Measurements from ENCODE around the gene AGAP1. TPM values are rescaled to one million over a fixed set of nuclear protein-coding genes. Genes with fewer than 3 reads are reported as not detected.

The AGAP1 gene
- total RNA-seq, 6 experiments from 2014 or later: 14.1 to 16.0 (median 15.1) TPM

DNA sequence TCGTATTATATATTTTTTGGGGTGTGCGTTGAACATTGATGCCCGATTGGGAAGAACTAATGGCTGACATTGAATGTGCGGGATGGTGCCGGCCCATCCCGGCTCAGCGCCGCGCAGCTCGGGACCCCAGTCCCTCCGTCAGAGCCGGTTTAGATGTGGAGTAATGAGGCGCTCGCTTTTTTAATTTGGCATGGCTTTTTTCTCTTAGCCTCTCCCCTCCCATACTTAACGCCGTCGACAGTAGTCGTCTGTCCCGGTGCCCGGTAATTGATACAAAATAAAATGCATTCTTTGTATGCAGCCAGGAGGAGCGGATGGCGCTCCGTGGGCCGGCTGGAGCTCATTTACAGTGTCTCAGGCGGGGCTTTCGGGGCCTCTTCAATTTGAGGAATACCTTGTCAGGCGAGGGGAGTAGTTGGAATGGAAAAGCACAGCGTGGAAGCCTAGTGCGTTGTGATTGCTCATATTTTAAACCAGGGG, 465.1 kb downstream of the AGAP1 start:
- Mint-ChIP-seq H3K27me3 (ENCODE audit: insufficient read depth) (peaks cover 2% of the 10 kb centered on the region; the same call in 1 of the 2 replicates), H3K4me3 (no peak overlapping the region), H3K4me1 (ENCODE audit: low read depth) (no peaks in the 10 kb centered on the region), H3K27ac (no peak overlapping the region), H3K36me3 (ENCODE audit: low read depth) (peaks cover 13% of the 10 kb centered on the region), H3K9me3 (peaks cover 5% of the 10 kb centered on the region)
- DNase-seq: no peak
- TF ChIP-seq, protein P1, sequence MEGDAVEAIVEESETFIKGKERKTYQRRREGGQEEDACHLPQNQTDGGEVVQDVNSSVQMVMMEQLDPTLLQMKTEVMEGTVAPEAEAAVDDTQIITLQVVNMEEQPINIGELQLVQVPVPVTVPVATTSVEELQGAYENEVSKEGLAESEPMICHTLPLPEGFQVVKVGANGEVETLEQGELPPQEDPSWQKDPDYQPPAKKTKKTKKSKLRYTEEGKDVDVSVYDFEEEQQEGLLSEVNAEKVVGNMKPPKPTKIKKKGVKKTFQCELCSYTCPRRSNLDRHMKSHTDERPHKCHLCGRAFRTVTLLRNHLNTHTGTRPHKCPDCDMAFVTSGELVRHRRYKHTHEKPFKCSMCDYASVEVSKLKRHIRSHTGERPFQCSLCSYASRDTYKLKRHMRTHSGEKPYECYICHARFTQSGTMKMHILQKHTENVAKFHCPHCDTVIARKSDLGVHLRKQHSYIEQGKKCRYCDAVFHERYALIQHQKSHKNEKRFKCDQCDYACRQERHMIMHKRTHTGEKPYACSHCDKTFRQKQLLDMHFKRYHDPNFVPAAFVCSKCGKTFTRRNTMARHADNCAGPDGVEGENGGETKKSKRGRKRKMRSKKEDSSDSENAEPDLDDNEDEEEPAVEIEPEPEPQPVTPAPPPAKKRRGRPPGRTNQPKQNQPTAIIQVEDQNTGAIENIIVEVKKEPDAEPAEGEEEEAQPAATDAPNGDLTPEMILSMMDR (IDR thresholded peaks at IDR 0.05): no peak

- H3K27me3 Mint-ChIP-seq (ENCODE audit: insufficient read depth): peaks cover 2% of the 10 kb centered on the region; the same call in 1 of the 2 replicates
- H3K27ac Mint-ChIP-seq: no peak overlapping the region
- no peak overlapping the region for H3K4me3 Mint-ChIP-seq
- no peaks in the 10 kb centered on the region for H3K4me1 Mint-ChIP-seq (ENCODE audit: low read depth)
- H3K9me3 Mint-ChIP-seq: peaks cover 5% of the 10 kb centered on the region
- no peak for DNase-seq
- TF ChIP-seq, protein P1 (IDR thresholded peaks at IDR 0.05): no peak
- H3K36me3 Mint-ChIP-seq (ENCODE audit: low read depth): peaks cover 13% of the 10 kb centered on the region
Observed at GRCh38 chr2:235960011-235960715, 466.3 kb downstream of the AGAP1 start.

DNA sequence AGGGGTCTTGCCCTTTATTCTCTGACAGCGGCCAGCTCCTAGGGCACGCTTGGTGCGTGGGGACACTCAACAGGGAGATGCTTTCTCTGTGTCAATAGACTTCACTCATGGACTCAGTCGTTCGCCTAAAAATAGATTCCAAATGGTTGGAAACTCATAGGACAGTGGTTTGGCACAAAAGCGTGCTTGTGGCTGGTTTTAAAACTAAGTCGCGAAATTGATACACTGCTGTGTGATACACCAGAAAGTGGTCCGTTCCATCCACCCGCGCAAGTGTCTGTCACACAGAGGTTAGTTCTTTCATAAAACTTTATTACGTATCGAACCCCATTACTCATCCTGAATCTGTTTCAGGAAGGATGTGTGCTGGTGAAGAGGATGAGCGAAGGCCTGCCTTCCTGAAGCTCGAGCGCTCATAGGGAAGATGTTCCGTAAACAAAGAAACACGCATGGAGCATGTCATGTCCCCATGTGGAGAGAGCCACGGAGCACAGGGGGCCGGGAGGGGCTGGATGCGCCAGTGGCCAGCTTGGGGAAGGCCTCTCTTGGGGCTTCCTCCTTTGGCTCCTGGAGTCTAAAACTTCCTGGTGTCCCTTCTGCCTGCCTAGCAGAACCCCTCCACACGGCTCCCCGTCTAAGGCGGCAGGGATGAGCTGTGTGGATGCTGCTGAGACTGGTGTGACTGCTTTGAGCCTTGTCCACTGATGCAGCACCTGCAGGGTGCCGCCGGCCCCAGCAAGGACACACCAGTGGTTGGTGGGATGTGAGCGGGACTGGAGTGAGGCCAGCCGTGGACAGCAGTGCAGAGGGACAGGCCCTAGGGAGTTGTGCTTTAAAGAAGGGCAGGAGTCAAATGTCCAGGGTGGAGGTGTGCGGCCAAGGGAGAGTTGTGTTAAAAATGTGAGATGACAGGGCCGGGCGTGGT, 467.1 kb downstream of the AGAP1 start:
- Mint-ChIP-seq H3K9me3 (peaks cover 5% of the 10 kb centered on the region), H3K4me1 (ENCODE audit: low read depth) (no peaks in the 10 kb centered on the region), H3K36me3 (ENCODE audit: low read depth) (peaks cover 13% of the 10 kb centered on the region), H3K27me3 (ENCODE audit: insufficient read depth) (peaks cover 2% of the 10 kb centered on the region; the same call in 1 of the 2 replicates), H3K27ac (no peak overlapping the region), H3K4me3 (no peak overlapping the region)
- no peak for DNase-seq
- TF ChIP-seq, protein P1 (IDR thresholded peaks at IDR 0.05): no peak

- Mint-ChIP-seq H3K27me3 (ENCODE audit: insufficient read depth) (peaks cover 2% of the 10 kb centered on the region; the same call in 1 of the 2 replicates), H3K4me3 (no peak overlapping the region), H3K4me1 (ENCODE audit: low read depth) (no peaks in the 10 kb centered on the region), H3K9me3 (peaks cover 5% of the 10 kb centered on the region), H3K36me3 (ENCODE audit: low read depth) (peaks cover 13% of the 10 kb centered on the region), H3K27ac (no peak overlapping the region)
- TF ChIP-seq, protein P1 (IDR thresholded peaks at IDR 0.05): no peak
- no peak for DNase-seq
Observed at GRCh38 chr2:235961711-235962110, 467.9 kb downstream of the AGAP1 start.

- H3K4me3 Mint-ChIP-seq: no peak overlapping the region
- H3K9me3 Mint-ChIP-seq: peaks cover 5% of the 10 kb centered on the region
- peaks cover 4% of the 10 kb centered on the region; the same call in 1 of the 2 replicates for H3K36me3 Mint-ChIP-seq (ENCODE audit: low read depth)
- peaks cover 2% of the 10 kb centered on the region; the same call in 1 of the 2 replicates for H3K27me3 Mint-ChIP-seq (ENCODE audit: insufficient read depth)
- TF ChIP-seq, protein P1 (IDR thresholded peaks at IDR 0.05): no peak
- no peak overlapping the region for H3K27ac Mint-ChIP-seq
- H3K4me1 Mint-ChIP-seq (ENCODE audit: low read depth): no peaks in the 10 kb centered on the region
- no peak for DNase-seq
Observed at GRCh38 chr2:235963853-235964577, 470.2 kb downstream of the AGAP1 start.

All from HFFc6 (cell line).